SK-N-SH (cell line): ENCODE data around the gene ZC3HAV1L. TPM values are rescaled to one million over a fixed set of nuclear protein-coding genes. Genes with fewer than 3 reads are reported as not detected.

Experiments
- CTCF ChIA-PET: fragments of 300-600, 350-600 bp; formaldehyde crosslinking; extraction: SDS; loops from one replicate; lab custom pipeline; 2021; lab: Yijun Ruan, JAX
- POLR2A ChIA-PET: fragments of 350-600 bp; sonication (Branson Sonifier 250); formaldehyde crosslinking; extraction: SDS; loops from one replicate; lab custom pipeline; 2020; ENCODE audit warnings: antibody characterized with exemption, inconsistent platforms; lab: Yijun Ruan, JAX
- DNase-seq: peaks from one replicate; pipeline ENCODE4 v3.0.0; 2012
- H2AFZ ChIP-seq: fragments of 200-600 bp; sonication (generic); 2 replicates; pipeline ENCODE4 v1.8.1; 2016; ENCODE audit warnings: antibody characterized with exemption, mild to moderate bottlenecking, low read depth
- H3F3A ChIP-seq: fragments of 200-600 bp; sonication (generic); replicated peaks from 2 replicates; pipeline ENCODE3; 2016; ENCODE audit warnings: antibody characterized with exemption, mild to moderate bottlenecking; ENCODE audit not compliant: insufficient read depth
- H3K27ac ChIP-seq, 2 experiments: fragments of 200-500 bp in 1 of 2; fragments of 200-600 bp in 1 of 2; sonication (Bioruptor generic) in 1 of 2; sonication (generic), shearing (Covaris generic) in 1 of 2; 2 replicates each; pipeline versions ENCODE4 v1.5.1 to v1.6.1; 2014 to 2016; ENCODE audit warnings: low read depth in 2 of 2, inconsistent platforms in 1 of 2, low read length in 1 of 2, mild to moderate bottlenecking in 1 of 2, mixed read lengths in 1 of 2
- H3K27me3 ChIP-seq: fragments of 200-600 bp; sonication (generic), shearing (Covaris generic); 2 replicates; pipeline ENCODE4 v1.6.1; 2016; ENCODE audit warnings: mixed run types; ENCODE audit not compliant: insufficient read depth
- H3K36me3 ChIP-seq, 2 experiments: fragments of 200-500 bp in 1 of 2; fragments of 200-600 bp in 1 of 2; sonication (Bioruptor generic) in 1 of 2; sonication (generic) in 1 of 2; replicated peaks in 1 of 2; 2 replicates each; pipeline versions ENCODE3 to v1.5.1; 2014 to 2016; ENCODE audit warnings: low read length in 1 of 2, mild to moderate bottlenecking in 1 of 2; ENCODE audit not compliant: insufficient read depth in 2 of 2, control insufficient read depth in 1 of 2
- H3K4me1 ChIP-seq, 2 experiments: fragments of 200-500 bp in 1 of 2; fragments of 200-600 bp in 1 of 2; sonication (Bioruptor generic) in 1 of 2; sonication (generic), shearing (Covaris generic) in 1 of 2; 2 replicates each; pipeline versions ENCODE4 v1.5.1 to v1.6.1; 2014 to 2016; ENCODE audit warnings: low read depth in 1 of 2, low read length in 1 of 2, mixed run types in 1 of 2; ENCODE audit not compliant: insufficient read depth in 2 of 2, control insufficient read depth in 1 of 2
- H3K4me2 ChIP-seq: fragments of 200-600 bp; sonication (generic), shearing (Covaris generic); 2 replicates; pipeline ENCODE4 v1.6.1; 2017; ENCODE audit warnings: mixed run types
- H3K4me3 ChIP-seq, 2 experiments: fragments of 200-500 bp in 1 of 2; fragments of 200-600 bp in 1 of 2; sonication (Bioruptor generic) in 1 of 2; sonication (generic), shearing (Covaris generic) in 1 of 2; 2 replicates each; pipeline versions ENCODE4 v1.5.1 to v1.8.1; 2014 to 2016; ENCODE audit warnings: low read depth in 2 of 2, inconsistent platforms in 1 of 2, low read length in 1 of 2, mild to moderate bottlenecking in 1 of 2, mixed read lengths in 1 of 2, moderate library complexity in 1 of 2
- H3K79me2 ChIP-seq: fragments of 200-600 bp; sonication (generic); 2 replicates; pipeline ENCODE4 v1.8.1; 2017; ENCODE audit warnings: mild to moderate bottlenecking; ENCODE audit not compliant: insufficient read depth
- H3K9ac ChIP-seq: fragments of 200-600 bp; sonication (generic); 2 replicates; pipeline ENCODE4 v1.6.1; 2017; ENCODE audit warnings: mixed run types
- H3K9me2 ChIP-seq: fragments of 200-600 bp; sonication (generic); 2 replicates; pipeline ENCODE4 v1.6.1; 2017; ENCODE audit warnings: mixed run types
- H3K9me3 ChIP-seq: fragments of 200-600 bp; sonication (generic); 2 replicates; pipeline ENCODE4 v1.6.1; 2017; ENCODE audit warnings: mixed run types, mild to moderate bottlenecking, moderate library complexity
- H4K20me1 ChIP-seq: fragments of 200-600 bp; sonication (generic); 2 replicates; pipeline ENCODE4 v1.6.1; 2017; ENCODE audit warnings: mild to moderate bottlenecking, mixed run types; ENCODE audit not compliant: insufficient read depth
- CHD2 ChIP-seq: fragments of 150-350 bp; IDR thresholded peaks from 2 replicates; pipeline ENCODE4 v1.6.1; 2018; ENCODE audit warnings: low read length; ENCODE audit not compliant: partially characterized antibody
- CTCF ChIP-seq: fragments of 200-600 bp; sonication (generic); IDR thresholded peaks from 2 replicates; pipeline ENCODE4 v1.6.1; 2017; ENCODE audit warnings: antibody characterized with exemption, mild to moderate bottlenecking, moderate library complexity
- EP300 ChIP-seq, 2 experiments: IDR thresholded peaks; 2 replicates each; pipeline versions ENCODE4 v1.4.0 to v1.6.1; 2012; ENCODE audit warnings: borderline replicate concordance in 1 of 2, low read depth in 1 of 2, low read length in 1 of 2
- GABPA ChIP-seq: IDR thresholded peaks from 2 replicates; pipeline ENCODE4 v1.4.0; 2012; ENCODE audit warnings: low read depth, mild to moderate bottlenecking
- GATA2 ChIP-seq: sonication (generic); formaldehyde crosslinking; IDR thresholded peaks from 2 replicates; pipeline ENCODE4 v1.5.0; 2020; ENCODE audit warnings: mild to moderate bottlenecking, missing genetic modification reagents
- MEF2A ChIP-seq: IDR thresholded peaks from 2 replicates; pipeline ENCODE4 v1.4.0; 2012; ENCODE audit warnings: low read depth, borderline replicate concordance
- NFIC ChIP-seq: IDR thresholded peaks from 2 replicates; pipeline ENCODE4 v1.4.0; 2012; ENCODE audit warnings: borderline replicate concordance
- PBX3 ChIP-seq: IDR thresholded peaks from 2 replicates; pipeline ENCODE4; 2012
- RAD21 ChIP-seq: IDR thresholded peaks from 2 replicates; pipeline ENCODE4 v1.6.1; 2012; ENCODE audit warnings: mild to moderate bottlenecking, low read length
- RCOR1 ChIP-seq: fragments of 150-350 bp; IDR thresholded peaks from 2 replicates; pipeline ENCODE4 v1.6.1; 2017; ENCODE audit warnings: antibody characterized with exemption, low read length
- RFX5 ChIP-seq: IDR thresholded peaks from 2 replicates; pipeline ENCODE4 v1.6.1; 2012; ENCODE audit warnings: mild to moderate bottlenecking, improper control_type of control experiment, low read length
- RXRA ChIP-seq: IDR thresholded peaks from 2 replicates; pipeline ENCODE4 v1.4.0; 2012; ENCODE audit warnings: low read depth, mild to moderate bottlenecking, borderline replicate concordance
- TAF1 ChIP-seq: IDR thresholded peaks from 2 replicates; pipeline ENCODE4 v1.6.1; 2012; ENCODE audit warnings: low read depth, mild to moderate bottlenecking, low read length, moderate library complexity, borderline replicate concordance
- USF1 ChIP-seq: IDR thresholded peaks from 2 replicates; pipeline ENCODE4 v1.4.0; 2012; ENCODE audit warnings: low read depth, borderline replicate concordance
- YY1 ChIP-seq: IDR thresholded peaks from 2 replicates; pipeline ENCODE4 v1.4.0; 2012; ENCODE audit warnings: low read depth, mild to moderate bottlenecking
- WGBS: methylation state at CpG from one replicate; pipeline ENCODE4 v1.1.6; 2017; ENCODE audit warnings: low lambda C conversion rate; 5-methylcytosine and 5-hydroxymethylcytosine counted together
- polyA plus RNA-seq, 3 experiments: library from polyadenylated mRNA; depleted of rRNA; stranded (reverse); fragments of >200 nt; gene quantifications; 2 replicates each; pipeline ENCODE4 v1.2.3, GENCODE V29; 2012

ZC3HAV1L gene
- polyA plus RNA-seq, 1 of the 3 experiments (the other 2 are of a cell fraction) = 9.7 TPM

- WGBS = 83% methylated on average over 3 of the region's 3 CpGs
- CTCF ChIA-PET = interaction anchor here (0.8 to 7.9 kb wide), 10 partner anchors 8 to 150 kb away, joined by 3 to 52 read pairs (median 4); no protein-coding TSS in a partner anchor
- H3K27me3 ChIP-seq = no peaks in the 10 kb centered on the region
- H3F3A ChIP-seq = peaks cover 2% of the 10 kb centered on the region
- H3K4me2 ChIP-seq = no peak overlapping the region; the same call in 1 of the 2 replicates
- H4K20me1 ChIP-seq = peaks cover 4% of the 10 kb centered on the region; the same call in 1 of the 2 replicates
- TF ChIP-seq YY1 = no peak
- no peak for TF ChIP-seq GATA2 (CRISPR knock-in tag)
- TF ChIP-seq NFIC = no peak
- no peak for TF ChIP-seq PBX3
- TF ChIP-seq MEF2A = no peak
- no peak for TF ChIP-seq CHD2
- TF ChIP-seq USF1 = no peak
- TF ChIP-seq TAF1 = no peak
- no peak for TF ChIP-seq RAD21
- no peak for TF ChIP-seq RCOR1
- no peak for TF ChIP-seq EP300 (IDR thresholded peaks at IDR 0.05; ENCODE audit: borderline replicate concordance in 1 of 2, low read depth in 1 of 2, low read length in 1 of 2)
- TF ChIP-seq RXRA = no peak
- TF ChIP-seq, all 33 proteins: peak for 0
- no peak for DNase-seq
- POLR2A ChIA-PET = no interaction called here
- Histone ChIP-seq H3K9me3 (no peaks in the 10 kb centered on the region), H3K9ac (no peak overlapping the region), H2AFZ (peak overlapping the region; percentile 93; the same call in 1 of the 2 replicates), H3K79me2 (peaks cover 41% of the 10 kb centered on the region), H3K27ac (no peak overlapping the region), H3K36me3 (peaks cover 18 to 24% of the 10 kb centered on the region in 2 experiments), H3K4me3 (no peak overlapping the region), H3K9me2 (no peaks in the 10 kb centered on the region), H3K4me1 (peaks cover 9 to 20% of the 10 kb centered on the region in 2 experiments; a peak in 3 of 4 replicates)
These were observed 1.1 kb upstream of the ZC3HAV1L start for GRCh38 chr7:139036901-139037300.

- Histone ChIP-seq H3K4me1 (peaks cover 9 to 20% of the 10 kb centered on the region in 2 experiments; a peak in 3 of 4 replicates), H3K9ac (peak overlapping the region; percentile 84), H4K20me1 (peaks cover 4% of the 10 kb centered on the region; the same call in 1 of the 2 replicates), H2AFZ (peak overlapping the region; percentile 93; the same call in 1 of the 2 replicates), H3K9me2 (no peaks in the 10 kb centered on the region), H3K4me2 (peak overlapping the region; percentile 87), H3K27me3 (no peaks in the 10 kb centered on the region), H3K36me3 (peaks cover 22 to 41% of the 10 kb centered on the region in 2 experiments), H3F3A (peaks cover 2% of the 10 kb centered on the region), H3K9me3 (no peaks in the 10 kb centered on the region), H3K79me2 (peaks cover 57% of the 10 kb centered on the region), H3K27ac (peak overlapping the region; percentile 54 to 87; a peak in 3 of 4 replicates), H3K4me3 (peak overlapping the region; percentile 69 to 86)
- 4% methylated on average over 32 of the region's 47 CpGs for WGBS
- ChIA-PET CTCF (interaction anchor here (0.7 to 8.7 kb wide), 15 partner anchors 8 to 202 kb away, joined by 3 to 64 read pairs (median 4); no protein-coding TSS in a partner anchor), POLR2A (interaction anchor here (1.0 to 1.4 kb wide), 3 partner anchors 18 to 100 kb away, joined by 3 to 5 read pairs (median 5); no protein-coding TSS in a partner anchor)
- DNase-seq = peak; percentile 85
- TF ChIP-seq RCOR1 (0 out of 2 replicates have a peak, but pooled peaks have one; percentile 1), RFX5 (no peak), CTCF (peak; percentile 16; the same call in 1 of the 2 replicates), GABPA (0 out of 2 replicates have a peak, but pooled peaks have one; percentile 18)
These were observed 822 bp downstream of the ZC3HAV1L start for GRCh38 chr7:139034855-139035585.
